ENCODE results near the gene IL18RAP.

DNA sequence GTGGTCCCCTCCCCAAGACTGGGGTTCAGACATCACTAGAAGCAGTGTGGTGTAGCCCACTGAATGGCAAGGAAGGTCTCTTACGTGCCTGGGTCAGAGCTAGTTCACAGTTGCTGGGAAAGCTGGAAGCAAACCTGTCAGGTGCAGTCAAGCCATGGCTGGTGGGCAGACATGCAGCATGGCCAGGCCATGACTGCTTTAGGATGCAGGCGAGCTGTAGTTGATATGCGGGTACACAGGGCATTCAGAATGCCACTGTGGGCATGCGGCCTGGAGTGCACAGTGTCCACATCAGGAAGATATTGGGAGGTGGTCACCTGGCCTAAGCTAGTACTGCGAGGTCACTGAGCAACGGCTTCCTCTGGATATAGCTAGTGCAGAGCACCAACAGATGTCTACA lies 38.2 kb downstream of the IL18RAP start:
- TF ChIP-seq, protein P1, sequence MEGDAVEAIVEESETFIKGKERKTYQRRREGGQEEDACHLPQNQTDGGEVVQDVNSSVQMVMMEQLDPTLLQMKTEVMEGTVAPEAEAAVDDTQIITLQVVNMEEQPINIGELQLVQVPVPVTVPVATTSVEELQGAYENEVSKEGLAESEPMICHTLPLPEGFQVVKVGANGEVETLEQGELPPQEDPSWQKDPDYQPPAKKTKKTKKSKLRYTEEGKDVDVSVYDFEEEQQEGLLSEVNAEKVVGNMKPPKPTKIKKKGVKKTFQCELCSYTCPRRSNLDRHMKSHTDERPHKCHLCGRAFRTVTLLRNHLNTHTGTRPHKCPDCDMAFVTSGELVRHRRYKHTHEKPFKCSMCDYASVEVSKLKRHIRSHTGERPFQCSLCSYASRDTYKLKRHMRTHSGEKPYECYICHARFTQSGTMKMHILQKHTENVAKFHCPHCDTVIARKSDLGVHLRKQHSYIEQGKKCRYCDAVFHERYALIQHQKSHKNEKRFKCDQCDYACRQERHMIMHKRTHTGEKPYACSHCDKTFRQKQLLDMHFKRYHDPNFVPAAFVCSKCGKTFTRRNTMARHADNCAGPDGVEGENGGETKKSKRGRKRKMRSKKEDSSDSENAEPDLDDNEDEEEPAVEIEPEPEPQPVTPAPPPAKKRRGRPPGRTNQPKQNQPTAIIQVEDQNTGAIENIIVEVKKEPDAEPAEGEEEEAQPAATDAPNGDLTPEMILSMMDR (IDR thresholded peaks at IDR 0.05; ENCODE audit: insufficient read depth, low read length, poor library complexity, severe bottlenecking), result no peak
- TF ChIP-seq EZH2phosphoT487 (conservative IDR thresholded peaks at IDR 0.05; ENCODE audit: low read length), result no peak

All from SU-DHL-6 (cell line).